Gastrocnemius medialis (tissue), 4 donors: Measurements from ENCODE around the gene B4GALT1. TPM values are rescaled to one million over a fixed set of nuclear protein-coding genes. Genes with fewer than 3 reads are reported as not detected.
A peak's percentile ranks its signal among the peaks of the same experiment; 100 is the strongest.

Experiments
- ATAC-seq, 2 donors: fragments of 150-250 bp; one replicate each; pipeline ENCODE4 v1.9.1; 2016
- DNase-seq, 2 donors: peaks; one replicate each; pipeline ENCODE4 v3.0.0-alpha.2; 2019
- H3K27ac ChIP-seq, 4 donors: fragments of 200-600 bp; sonication (generic); 1 replicate in 1 of 4; 2 replicates in 3 of 4; pipeline ENCODE4 v1.5.1; 2016 to 2018; ENCODE audit warnings: mild to moderate bottlenecking in 2 of 4, moderate library complexity in 1 of 4
- H3K27me3 ChIP-seq, 3 donors: fragments of 200-600 bp; sonication (generic) in 2 of 3; 1 replicate in 1 of 3; 2 replicates in 2 of 3; pipeline versions ENCODE4 v1.5.1 to v1.6.0; 2016 to 2019; ENCODE audit warnings: mild to moderate bottlenecking in 1 of 3, moderate library complexity in 1 of 3
- H3K36me3 ChIP-seq, 2 donors: fragments of 200-600 bp; sonication (generic) in 1 of 2; one replicate each; pipeline ENCODE4 v1.5.1; 2017 to 2018
- H3K4me1 ChIP-seq, 2 donors: fragments of 200-600 bp; sonication (generic) in 1 of 2; one replicate each; pipeline ENCODE4 v1.5.1; 2016 to 2017; ENCODE audit warnings: mild to moderate bottlenecking in 2 of 2
- H3K4me3 ChIP-seq, 4 donors: fragments of 200-600 bp; sonication (generic) in 3 of 4; 1 replicate in 1 of 4; 2 replicates in 3 of 4; pipeline ENCODE4 v1.5.1; 2016 to 2019; ENCODE audit warnings: mild to moderate bottlenecking in 2 of 4
- H3K9me3 ChIP-seq, 3 donors: fragments of 200-600 bp; sonication (generic) in 2 of 3; 1 replicate in 1 of 3; 2 replicates in 2 of 3; pipeline ENCODE4 v1.5.1; 2016 to 2019
- CTCF ChIP-seq, 5 experiments: fragments of 450-650 bp in 3 of 5; fragments of 200-600 bp in 2 of 5; sonication (generic) in 2 of 5; IDR thresholded peaks in 4 of 5; conservative IDR thresholded peaks in 1 of 5; 1 replicate in 4 of 5; 2 replicates in 1 of 5; pipeline ENCODE4 v1.5.1; 2016 to 2019; ENCODE audit warnings: antibody characterized with exemption in 5 of 5, mild to moderate bottlenecking in 3 of 5, moderate library complexity in 3 of 5
- POLR2A ChIP-seq, 2 donors: fragments of 450-650 bp; IDR thresholded peaks; one replicate each; pipeline ENCODE4 v1.6.1; 2017; ENCODE audit warnings: antibody characterized with exemption in 2 of 2, mild to moderate bottlenecking in 2 of 2, moderate library complexity in 2 of 2
- in situ Hi-C, 4 donors: fragments of 200-750 bp; cut with MboI; loops; one replicate each; pipeline versions ENCODE4 v1.15.0 to v1.8.0; 2017; ENCODE audit warnings: low sequenced_read_pairs in 4 of 4
- intact Hi-C: fragments of 100-400 bp; cut with DNase I; formaldehyde crosslinking; loops from one replicate; pipeline ENCODE4 v1.15.1; 2023; ENCODE audit warnings: low total_unique reads
- total RNA-seq, 4 donors: library from RNA; depleted of rRNA; stranded (reverse); fragments of >200 nt; gene quantifications; one replicate each; pipeline versions ENCODE4 v1.1.0 to v1.2.3, GENCODE V29; 2016

B4GALT1 gene
- total RNA-seq, 4 donors from 2014 or later = 24.2 to 56.2 (median 42.7) TPM

GRCh38 chr9:33147416-33148169 lies 19.5 kb downstream of the B4GALT1 start:
- in situ Hi-C loops = no loop called here
- H3K27ac ChIP-seq = no peak overlapping the region
- H3K9me3 ChIP-seq = no peaks in the 10 kb centered on the region
- no peaks in the 10 kb centered on the region for H3K36me3 ChIP-seq
- ATAC-seq (no peak), DNase-seq (no peak)
- H3K27me3 ChIP-seq = no peaks in the 10 kb centered on the region
- TF ChIP-seq POLR2A (IDR thresholded peaks at IDR 0.05) = no peak
- no peak for TF ChIP-seq CTCF (IDR thresholded peaks at IDR 0.05 in 4 of 5, conservative IDR thresholded peaks at IDR 0.05 in 1 of 5)
- intact Hi-C loops = no loop called here
- no peak overlapping the region for H3K4me3 ChIP-seq
- H3K4me1 ChIP-seq = peaks cover 71 to 89% of the 10 kb centered on the region in 2 donors

- DNase-seq = peak in 1 of 2 donors; percentile 2
- Histone ChIP-seq H3K36me3 (no peaks in the 10 kb centered on the region), H3K27me3 (no peaks in the 10 kb centered on the region), H3K4me3 (no peak overlapping the region), H3K27ac (peak overlapping the region in 3 of 4 donors; percentile 25 to 41 (median 27)), H3K4me1 (peaks cover 74 to 90% of the 10 kb centered on the region in 2 donors), H3K9me3 (no peaks in the 10 kb centered on the region)
- no peak for TF ChIP-seq CTCF (IDR thresholded peaks at IDR 0.05 in 4 of 5, conservative IDR thresholded peaks at IDR 0.05 in 1 of 5)
- no peak for TF ChIP-seq POLR2A (IDR thresholded peaks at IDR 0.05)
- in situ Hi-C loops = no loop called here
- intact Hi-C loops = no loop called here
- no peak for ATAC-seq
Observed at GRCh38 chr9:33146298-33146697, 20.8 kb downstream of the B4GALT1 start.

GRCh38 chr9:33144551-33144950 lies 22.6 kb downstream of the B4GALT1 start:
- in situ Hi-C loops (no loop called here), intact Hi-C loops (no loop called here)
- H3K27me3 ChIP-seq = no peaks in the 10 kb centered on the region
- H3K4me3 ChIP-seq = no peak overlapping the region
- TF ChIP-seq CTCF (IDR thresholded peaks at IDR 0.05 in 4 of 5, conservative IDR thresholded peaks at IDR 0.05 in 1 of 5) (no peak), POLR2A (IDR thresholded peaks at IDR 0.05) (no peak)
- no peaks in the 10 kb centered on the region for H3K36me3 ChIP-seq
- H3K9me3 ChIP-seq = no peaks in the 10 kb centered on the region
- ATAC-seq (no peak), DNase-seq (peak in 1 of 2 donors; percentile 3)
- no peak overlapping the region for H3K27ac ChIP-seq
- peaks cover 77 to 90% of the 10 kb centered on the region in 2 donors for H3K4me1 ChIP-seq

GRCh38 chr9:33143241-33143661 lies 23.9 kb downstream of the B4GALT1 start:
- Histone ChIP-seq H3K4me3 (no peak overlapping the region), H3K4me1 (peaks cover 79 to 92% of the 10 kb centered on the region in 2 donors), H3K9me3 (no peaks in the 10 kb centered on the region), H3K36me3 (no peaks in the 10 kb centered on the region), H3K27me3 (no peaks in the 10 kb centered on the region), H3K27ac (no peak overlapping the region)
- ATAC-seq (no peak), DNase-seq (no peak)
- in situ Hi-C loops (no loop called here), intact Hi-C loops (no loop called here)
- no peak for TF ChIP-seq CTCF (IDR thresholded peaks at IDR 0.05 in 4 of 5, conservative IDR thresholded peaks at IDR 0.05 in 1 of 5)
- TF ChIP-seq POLR2A (IDR thresholded peaks at IDR 0.05) = no peak
